ENCODE data around the gene PIP4K2A.
A peak's percentile ranks its signal among the peaks of the same experiment; 100 is the strongest.
"Not testable (repeated sequence)": the region's sequence is repeated elsewhere in the genome, so short reads cannot be mapped to it uniquely, and the experiment has no call there.

Gene PIP4K2A

DNA sequence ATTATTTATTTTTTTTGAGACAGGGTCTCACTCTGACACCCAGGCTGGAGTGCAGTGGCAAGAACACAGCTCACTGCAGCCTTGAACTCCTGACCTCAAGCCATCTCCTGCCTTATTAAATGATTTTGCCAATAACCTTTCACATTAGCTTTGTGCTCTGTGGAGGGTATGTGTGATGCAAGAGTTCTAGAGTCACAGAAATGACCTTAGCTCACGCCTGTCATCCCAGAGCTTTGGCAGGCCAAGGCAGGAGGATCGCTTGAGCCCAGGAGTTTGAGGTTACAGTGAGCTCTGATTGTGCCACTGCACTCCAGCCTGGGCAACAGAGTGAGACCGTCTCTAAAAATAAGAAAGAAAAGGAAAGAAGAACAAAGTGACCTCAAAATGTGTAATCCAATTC lies 4.3 kb upstream of the PIP4K2A start:
- DNase-seq: not testable (repeated sequence)

GRCh38 chr10:22717728-22718127 lies 3.4 kb upstream of the PIP4K2A start:
- DNase-seq: no peak

GRCh38 chr10:22716943-22717342 lies 2.6 kb upstream of the PIP4K2A start:
- DNase-seq: no peak

- DNase-seq: no peak
Measured at GRCh38 chr10:22715290-22715625, 880 bp upstream of the PIP4K2A start.

DNA sequence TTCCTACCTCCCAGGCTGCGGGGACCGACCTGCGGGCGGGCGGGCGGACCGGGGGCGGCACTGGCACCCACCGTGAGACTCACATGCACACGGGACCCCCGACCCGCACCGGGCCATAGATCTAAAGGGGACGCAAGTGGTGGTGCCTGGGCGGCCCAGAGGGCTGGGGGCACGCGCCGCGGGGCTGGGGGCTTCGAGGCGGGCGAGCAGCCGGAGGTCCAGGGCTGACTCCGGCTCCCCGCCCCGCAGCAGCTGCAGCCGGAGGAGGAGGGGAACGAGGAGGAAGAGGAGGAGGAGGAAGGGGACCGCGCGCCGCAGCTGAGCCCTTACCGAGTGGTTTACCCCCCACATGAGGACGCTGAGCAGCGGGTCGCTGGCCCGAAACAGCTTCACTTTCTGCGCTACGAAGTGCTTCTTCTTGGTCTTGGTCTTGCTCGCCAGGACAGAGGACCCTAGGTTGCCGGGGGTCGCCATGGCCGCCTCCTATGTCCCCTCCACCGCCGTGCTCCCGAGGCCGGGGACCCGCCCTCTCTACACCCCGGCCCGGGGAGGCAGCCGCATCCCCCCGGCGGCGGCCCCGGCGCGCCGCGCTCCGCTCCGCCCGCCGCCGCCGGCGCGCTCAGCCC lies 412 bp downstream of the PIP4K2A start:
- DNase-seq: no peak

- peak; percentile 54 for DNase-seq
Measured at GRCh38 chr10:22712956-22713852, 1.2 kb downstream of the PIP4K2A start.

- peak; percentile 45 for DNase-seq
Measured at GRCh38 chr10:22712211-22712955, 2.0 kb downstream of the PIP4K2A start.

GRCh38 chr10:22711373-22711772 lies 3.0 kb downstream of the PIP4K2A start:
- DNase-seq: no peak

DNA sequence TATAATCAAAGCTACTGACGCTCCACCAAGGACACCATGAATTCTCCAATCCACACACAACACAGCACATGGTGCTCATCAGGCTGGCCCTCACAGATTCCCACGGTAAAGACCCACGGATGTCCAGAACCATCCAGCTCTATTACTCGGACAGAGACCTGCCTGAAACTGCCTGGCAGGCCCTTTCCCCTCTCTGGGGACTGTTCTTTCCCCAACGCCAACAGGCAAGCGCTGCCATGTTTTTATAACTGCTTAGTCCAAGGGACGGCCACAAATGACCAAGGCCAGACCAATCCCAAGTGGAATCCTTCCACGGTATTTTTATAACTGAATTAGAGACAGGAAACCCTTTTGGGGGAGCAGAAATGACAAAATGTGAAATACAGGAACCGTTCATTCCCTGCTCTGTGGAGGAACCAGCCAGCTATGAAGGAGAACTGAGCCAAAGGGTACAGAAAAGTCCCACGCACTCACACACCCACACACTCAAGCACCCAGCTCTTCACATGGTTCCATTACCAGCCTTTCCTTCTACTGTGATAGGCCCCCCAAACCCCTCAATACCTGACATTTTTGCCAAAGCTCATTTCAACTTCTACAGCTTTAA lies 4.1 kb downstream of the PIP4K2A start:
- DNase-seq: no peak

DNA sequence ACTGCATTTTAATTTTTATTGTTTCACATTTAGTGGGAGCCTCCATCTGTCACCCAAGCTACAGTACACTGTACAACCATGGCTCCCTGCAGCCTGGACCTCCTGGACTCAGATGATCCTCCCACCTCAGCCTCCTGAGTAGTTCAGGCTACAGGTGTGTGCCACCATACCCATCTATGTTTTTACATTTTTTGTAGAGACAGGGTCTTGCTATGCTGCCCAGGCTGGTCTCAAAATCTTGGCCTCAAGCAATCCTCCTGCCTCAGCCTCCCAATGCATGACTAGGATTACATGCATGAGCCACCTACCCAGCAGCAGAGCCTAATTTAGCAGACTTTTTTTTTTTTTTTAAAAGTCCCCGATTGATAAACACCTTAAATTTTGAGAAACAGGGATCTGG lies 5.6 kb downstream of the PIP4K2A start:
- DNase-seq: no peak

DNA sequence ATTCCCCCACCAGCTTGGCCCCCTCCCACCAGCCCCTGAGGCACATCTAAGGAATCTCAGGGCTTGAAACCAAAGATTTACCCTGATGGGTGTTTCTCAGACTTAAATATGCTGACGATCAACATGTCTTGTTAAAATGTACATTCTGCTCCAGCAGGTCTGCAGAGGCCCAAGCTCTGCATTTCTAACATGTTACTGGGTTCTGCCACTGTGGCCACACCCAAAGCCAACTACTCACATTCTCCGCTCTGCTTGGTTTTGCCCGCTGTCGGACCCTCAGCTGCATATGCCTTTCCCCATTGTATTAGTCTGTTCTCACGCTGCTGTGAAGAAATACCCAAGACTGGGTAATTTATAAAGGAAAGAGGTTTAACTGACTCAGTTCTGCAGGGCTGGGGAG lies 8.9 kb downstream of the PIP4K2A start:
- DNase-seq: no peak

GRCh38 chr10:22704942-22705341 lies 9.4 kb downstream of the PIP4K2A start:
- no peak for DNase-seq

- no peak for DNase-seq
Measured at GRCh38 chr10:22704471-22704911, 9.9 kb downstream of the PIP4K2A start.

DNA sequence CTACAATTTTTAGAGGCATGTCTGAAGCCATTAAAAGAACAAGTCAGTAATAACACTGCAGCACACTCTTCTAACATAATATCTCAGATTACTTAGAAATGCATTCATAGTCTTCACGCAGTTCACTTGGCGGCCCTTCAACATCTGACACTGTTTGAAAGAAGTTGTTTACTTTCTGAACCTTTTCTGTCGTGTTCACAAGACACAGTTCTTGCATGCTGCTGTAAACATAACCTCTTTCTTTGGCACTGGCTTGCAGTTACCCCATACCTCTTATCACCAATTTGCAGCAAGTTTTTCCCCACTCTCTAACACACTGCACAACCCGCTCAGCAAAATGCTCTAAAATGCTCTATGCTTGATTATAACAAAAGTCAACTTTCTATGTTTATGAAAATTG lies 12.0 kb downstream of the PIP4K2A start:
- DNase-seq: no peak

DNA sequence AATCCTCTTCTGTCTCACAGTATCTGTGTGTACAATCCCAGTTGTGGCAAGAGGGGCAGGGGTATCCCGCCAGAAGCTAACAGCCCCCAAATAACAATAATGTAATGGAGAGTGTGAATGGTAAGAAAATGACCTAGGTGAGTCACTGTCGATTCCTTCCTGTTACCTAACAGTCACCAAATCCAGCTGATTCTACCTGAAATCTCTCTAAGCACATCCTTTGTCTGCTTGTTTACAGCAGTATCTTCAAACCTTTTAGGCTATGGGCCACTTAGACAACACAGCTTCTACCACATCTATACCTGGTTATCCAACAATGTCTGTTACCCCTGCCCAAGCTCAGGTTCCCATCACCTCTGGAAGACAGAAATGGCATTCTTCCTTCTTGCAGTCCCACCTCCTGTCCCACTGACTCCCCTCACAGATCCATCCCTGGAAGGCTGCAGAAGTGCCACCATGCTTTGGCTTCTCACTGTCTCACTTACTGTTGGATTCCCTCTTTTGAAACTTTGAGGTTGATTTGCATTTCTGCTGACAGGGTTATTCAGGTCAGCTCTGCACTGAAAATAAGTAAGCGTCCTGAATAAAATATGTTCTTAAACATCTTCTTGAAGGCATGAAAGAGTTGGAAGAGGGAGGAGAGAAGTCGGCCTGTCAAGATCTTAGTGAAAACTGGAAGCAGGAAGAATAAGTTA lies 13.1 kb downstream of the PIP4K2A start:
- DNase-seq: no peak

- no peak for DNase-seq
Measured at GRCh38 chr10:22700489-22700888, 13.9 kb downstream of the PIP4K2A start.

GRCh38 chr10:22699976-22700375 lies 14.4 kb downstream of the PIP4K2A start:
- DNase-seq: no peak

GRCh38 chr10:22698941-22699440 lies 15.4 kb downstream of the PIP4K2A start:
- DNase-seq: no peak

DNA sequence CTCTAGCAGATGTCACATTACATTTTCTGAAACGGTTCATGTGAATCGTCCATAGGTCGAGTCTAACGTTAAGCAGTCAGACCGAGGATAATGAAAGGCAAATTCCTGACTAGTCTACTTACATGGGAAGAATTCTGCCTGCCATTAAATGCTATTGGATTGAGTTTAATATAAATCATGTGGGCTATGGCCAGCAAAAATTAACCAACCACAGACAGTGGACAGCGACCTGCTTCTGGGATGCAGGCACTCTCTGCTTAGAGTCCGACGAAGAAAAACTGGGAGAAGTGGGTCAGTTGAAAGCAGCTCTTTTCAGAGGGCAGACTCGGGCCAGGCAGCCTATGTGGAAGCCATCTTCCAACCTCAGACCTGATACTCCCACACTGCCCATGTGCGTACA lies 16.6 kb downstream of the PIP4K2A start:
- DNase-seq: no peak

DNA sequence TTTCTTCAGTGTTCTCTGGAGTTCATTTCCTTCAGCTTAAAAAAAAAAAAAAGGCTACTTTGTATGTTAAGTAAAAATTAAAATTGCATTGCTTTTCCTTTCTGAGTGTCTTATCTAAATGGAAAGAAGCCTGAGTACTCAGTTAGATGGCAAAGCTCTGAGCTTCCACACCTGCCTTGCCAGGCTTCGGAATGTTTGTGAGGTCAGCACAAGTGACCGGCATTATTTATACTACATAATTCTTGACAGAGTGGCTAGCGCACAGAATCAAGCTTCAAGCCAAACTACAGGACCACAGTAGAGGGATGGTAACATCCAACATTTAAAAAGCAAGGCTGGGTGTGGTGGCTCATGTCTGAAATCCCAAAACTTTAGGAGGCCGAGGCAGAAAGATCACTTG lies 17.3 kb downstream of the PIP4K2A start:
- no peak for DNase-seq

DNA sequence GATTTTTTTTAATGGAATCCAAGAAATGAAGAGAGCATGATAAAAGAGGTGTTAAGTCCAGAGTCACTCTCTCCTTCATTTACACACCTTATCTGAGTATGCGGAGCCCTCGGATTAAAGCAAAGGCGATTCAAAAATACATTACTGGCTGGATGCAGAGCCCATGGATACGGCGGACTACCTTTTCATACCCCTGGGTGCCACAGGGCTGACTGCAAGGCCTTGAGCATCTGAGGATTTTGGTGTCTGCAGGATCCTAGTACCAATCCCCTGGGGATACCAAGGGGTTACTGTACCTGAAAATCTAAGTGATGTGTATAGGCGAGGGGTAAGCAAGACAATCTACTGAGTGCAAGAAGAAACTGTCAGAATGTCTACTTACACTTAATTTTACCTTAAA lies 20.5 kb downstream of the PIP4K2A start:
- DNase-seq: no peak

GRCh38 chr10:22693371-22693784 lies 21.0 kb downstream of the PIP4K2A start:
- DNase-seq: no peak

Data from left hindlimb (tissue), 1 donor.